Choroid plexus epithelial cell (primary cell): ENCODE results near the gene HIP1R.

Source experiments
- DNase-seq: peaks from one replicate; pipeline ENCODE4 v3.0.0-alpha.2; 2010; ENCODE audit warnings: low read depth
- H3K4me3 ChIP-seq: 2 replicates; pipeline ENCODE4 v1.5.1; 2011; ENCODE audit warnings: low read depth, mild to moderate bottlenecking, control low read depth, low read length, moderate library complexity
- CTCF ChIP-seq: conservative IDR thresholded peaks from 2 replicates; pipeline ENCODE4 v1.5.1; 2011; ENCODE audit warnings: low read depth, mild to moderate bottlenecking, control low read depth, inconsistent platforms, low read length, moderate library complexity

The HIP1R gene

GRCh38 chr12:122869207-122869973 is 34.1 kb downstream of the HIP1R start:
- TF ChIP-seq CTCF, result no peak
- H3K4me3 ChIP-seq, result no peak overlapping the region
- DNase-seq, result no peak

DNA sequence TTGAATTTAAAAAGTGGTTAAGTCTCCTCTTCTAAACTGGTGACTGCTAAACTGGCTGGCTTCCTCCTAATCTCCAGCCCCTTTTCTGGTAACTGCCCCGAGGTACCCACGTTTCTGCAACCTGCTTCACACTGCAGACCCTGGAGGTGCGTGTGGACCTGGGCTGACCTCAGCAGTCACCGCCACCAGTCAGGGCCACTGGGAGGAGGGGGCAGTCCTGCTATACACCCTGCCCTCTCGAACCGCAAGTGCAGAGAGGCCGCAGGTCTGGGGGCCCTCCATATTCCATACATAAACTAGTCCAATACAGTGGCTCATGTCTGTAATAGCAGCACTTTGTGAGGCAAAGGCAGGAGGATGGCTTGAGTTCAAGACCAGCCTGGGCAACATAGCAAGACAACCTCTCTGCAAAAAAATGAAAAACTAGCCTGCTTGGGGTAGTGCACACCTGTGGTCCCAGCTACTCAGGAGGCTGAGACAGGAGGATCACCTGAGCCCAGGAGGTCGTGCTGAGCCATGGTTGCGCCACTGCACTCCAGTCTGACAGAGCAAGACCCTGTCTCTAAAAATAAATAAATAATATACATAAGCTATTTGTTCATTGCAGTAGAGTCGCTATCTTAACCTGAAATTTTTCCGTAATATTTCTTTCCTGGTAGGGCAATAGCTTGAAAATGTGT is 35.0 kb downstream of the HIP1R start:
- DNase-seq, result no peak
- no peak for TF ChIP-seq CTCF
- no peak overlapping the region for H3K4me3 ChIP-seq

- no peak for TF ChIP-seq CTCF
- H3K4me3 ChIP-seq, result peak overlapping the region; percentile 26
- DNase-seq, result peak; percentile 81
These were observed 35.8 kb downstream of the HIP1R start for GRCh38 chr12:122870867-122871664.

DNA sequence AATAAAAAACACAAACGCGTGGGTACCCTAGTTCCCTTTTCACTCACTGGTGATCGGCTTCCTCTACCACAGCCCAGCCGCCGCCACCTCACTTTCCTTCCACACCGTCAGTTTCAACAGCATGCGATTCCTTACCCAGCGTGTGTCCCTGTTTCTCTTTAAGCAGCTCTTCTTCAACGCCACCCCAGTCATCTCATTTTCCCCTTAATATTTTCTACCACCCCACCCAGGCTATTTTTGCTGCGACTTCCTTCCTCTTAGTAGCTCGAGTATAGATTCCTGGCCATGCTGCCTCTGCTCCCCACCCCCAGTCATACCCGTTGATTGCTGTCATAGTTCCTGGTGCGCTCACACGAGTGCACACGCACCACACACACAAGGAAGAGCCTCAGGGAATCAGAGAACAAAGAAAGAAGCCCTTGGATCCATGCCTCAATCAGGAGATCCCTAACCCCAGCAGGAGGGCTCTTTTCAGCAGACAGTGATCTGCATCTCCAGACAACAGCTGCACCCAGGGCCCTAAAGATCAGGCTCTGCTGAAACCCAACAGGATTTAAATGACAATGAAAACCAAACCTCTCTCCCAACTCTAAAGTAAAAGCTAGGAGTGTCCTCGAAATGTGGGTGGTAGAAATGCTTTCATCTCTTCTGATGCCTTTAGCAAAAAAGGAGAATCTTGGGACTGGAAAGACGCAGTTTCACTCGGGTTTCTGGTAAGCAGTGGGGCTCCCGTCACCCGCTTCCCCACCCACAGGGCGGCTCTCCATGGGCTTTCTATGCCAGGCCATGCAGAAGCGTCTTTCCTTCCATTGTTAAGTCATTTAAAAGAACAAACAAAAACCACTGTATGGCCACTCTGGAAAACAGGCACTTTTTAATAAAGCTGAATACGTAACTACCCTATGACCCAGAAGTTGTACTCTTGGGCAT is 36.9 kb downstream of the HIP1R start:
- H3K4me3 ChIP-seq, result peak overlapping the region; percentile 26
- DNase-seq, result peak; percentile 82
- TF ChIP-seq CTCF, result no peak

GRCh38 chr12:122872815-122873361 is 37.6 kb downstream of the HIP1R start:
- H3K4me3 ChIP-seq, result no peak overlapping the region
- TF ChIP-seq CTCF, result no peak
- no peak for DNase-seq

GRCh38 chr12:122873540-122873939 is 38.3 kb downstream of the HIP1R start:
- no peak for TF ChIP-seq CTCF
- no peak for DNase-seq
- no peak overlapping the region for H3K4me3 ChIP-seq
